GM10266 (cell line): ENCODE data around the gene PKDCC.

ENCODE experiments used
- DNase-seq: peaks from one replicate; pipeline ENCODE4 v3.0.0; 2012; ENCODE audit errors: extremely low spot score
- TF ChIP-seq, protein P1 (sequence below): IDR thresholded peaks from 2 replicates; pipeline ENCODE4 v1.5.1; 2012; ENCODE audit warnings: mild to moderate bottlenecking, low read depth; ENCODE audit not compliant: control insufficient read depth, insufficient read depth; ENCODE audit errors: missing control alignments

Gene PKDCC

DNA sequence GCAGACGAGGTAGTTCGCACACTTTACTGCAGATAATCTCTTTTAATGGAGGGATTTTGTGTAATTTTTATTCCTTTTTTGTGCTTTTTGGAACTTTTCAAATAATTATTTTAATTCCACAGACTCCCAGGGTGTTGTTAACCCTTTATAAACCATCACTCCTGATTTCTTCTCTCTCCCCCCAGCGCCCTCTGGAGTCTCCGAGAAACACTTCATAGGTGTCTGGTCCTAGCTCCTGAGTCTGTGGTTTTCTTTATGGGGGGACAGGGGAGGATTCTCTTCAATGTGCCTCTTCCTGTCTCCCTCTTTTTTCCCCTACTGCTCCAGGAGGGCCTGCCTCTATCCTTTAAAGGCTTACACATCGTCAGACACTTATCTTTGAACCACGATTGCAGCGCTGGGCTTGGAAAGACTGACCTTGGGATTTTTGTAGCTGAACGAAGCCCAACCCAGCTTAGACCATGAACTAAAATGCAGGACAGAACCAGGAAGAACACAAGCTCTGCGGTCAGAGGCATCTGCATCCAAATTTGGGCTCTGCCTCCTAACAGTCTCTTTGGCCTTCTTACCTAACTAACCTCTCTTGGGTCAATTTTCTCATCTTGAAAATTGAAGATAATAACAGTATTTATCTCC lies 7.1 kb upstream of the PKDCC start:
- TF ChIP-seq, protein P1, sequence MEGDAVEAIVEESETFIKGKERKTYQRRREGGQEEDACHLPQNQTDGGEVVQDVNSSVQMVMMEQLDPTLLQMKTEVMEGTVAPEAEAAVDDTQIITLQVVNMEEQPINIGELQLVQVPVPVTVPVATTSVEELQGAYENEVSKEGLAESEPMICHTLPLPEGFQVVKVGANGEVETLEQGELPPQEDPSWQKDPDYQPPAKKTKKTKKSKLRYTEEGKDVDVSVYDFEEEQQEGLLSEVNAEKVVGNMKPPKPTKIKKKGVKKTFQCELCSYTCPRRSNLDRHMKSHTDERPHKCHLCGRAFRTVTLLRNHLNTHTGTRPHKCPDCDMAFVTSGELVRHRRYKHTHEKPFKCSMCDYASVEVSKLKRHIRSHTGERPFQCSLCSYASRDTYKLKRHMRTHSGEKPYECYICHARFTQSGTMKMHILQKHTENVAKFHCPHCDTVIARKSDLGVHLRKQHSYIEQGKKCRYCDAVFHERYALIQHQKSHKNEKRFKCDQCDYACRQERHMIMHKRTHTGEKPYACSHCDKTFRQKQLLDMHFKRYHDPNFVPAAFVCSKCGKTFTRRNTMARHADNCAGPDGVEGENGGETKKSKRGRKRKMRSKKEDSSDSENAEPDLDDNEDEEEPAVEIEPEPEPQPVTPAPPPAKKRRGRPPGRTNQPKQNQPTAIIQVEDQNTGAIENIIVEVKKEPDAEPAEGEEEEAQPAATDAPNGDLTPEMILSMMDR, result peak; percentile 4
- no peak for DNase-seq

DNA sequence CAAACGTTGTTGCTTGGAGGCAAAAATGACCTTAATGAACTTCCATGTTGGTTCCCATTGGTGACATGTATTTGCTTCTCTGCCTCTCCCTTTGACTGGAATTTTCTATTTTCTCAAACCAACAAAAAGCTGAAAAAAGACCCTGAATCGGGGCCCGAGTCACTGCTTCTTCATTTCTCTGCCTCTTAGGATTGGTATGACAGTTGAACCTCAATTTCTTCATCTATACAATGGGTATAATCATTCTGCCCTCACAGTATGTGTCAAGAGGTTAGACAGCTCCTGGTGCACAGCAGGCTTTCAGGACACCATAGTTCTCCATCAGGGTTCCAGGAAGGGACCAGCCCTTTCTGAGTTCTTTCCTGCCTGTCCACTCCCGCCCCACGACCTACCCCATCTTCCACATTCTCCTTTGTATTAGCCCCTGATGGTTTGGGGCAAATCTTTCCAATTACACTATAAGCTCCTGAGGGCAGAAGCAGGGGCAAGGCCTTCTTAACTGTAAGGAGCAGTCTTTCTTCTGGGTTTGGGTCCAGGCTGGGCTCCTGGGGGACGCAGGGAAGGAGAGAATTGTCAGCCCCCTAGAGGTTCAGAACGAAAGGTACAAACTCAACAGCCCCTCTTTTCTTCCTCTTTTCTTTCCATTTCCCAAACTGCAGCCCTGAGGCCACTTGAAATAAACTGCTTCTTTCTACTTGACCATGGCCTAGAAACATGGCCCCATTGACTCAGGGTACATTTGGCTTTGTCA lies 6.3 kb upstream of the PKDCC start:
- TF ChIP-seq, protein P1, result no peak
- no peak for DNase-seq

DNA sequence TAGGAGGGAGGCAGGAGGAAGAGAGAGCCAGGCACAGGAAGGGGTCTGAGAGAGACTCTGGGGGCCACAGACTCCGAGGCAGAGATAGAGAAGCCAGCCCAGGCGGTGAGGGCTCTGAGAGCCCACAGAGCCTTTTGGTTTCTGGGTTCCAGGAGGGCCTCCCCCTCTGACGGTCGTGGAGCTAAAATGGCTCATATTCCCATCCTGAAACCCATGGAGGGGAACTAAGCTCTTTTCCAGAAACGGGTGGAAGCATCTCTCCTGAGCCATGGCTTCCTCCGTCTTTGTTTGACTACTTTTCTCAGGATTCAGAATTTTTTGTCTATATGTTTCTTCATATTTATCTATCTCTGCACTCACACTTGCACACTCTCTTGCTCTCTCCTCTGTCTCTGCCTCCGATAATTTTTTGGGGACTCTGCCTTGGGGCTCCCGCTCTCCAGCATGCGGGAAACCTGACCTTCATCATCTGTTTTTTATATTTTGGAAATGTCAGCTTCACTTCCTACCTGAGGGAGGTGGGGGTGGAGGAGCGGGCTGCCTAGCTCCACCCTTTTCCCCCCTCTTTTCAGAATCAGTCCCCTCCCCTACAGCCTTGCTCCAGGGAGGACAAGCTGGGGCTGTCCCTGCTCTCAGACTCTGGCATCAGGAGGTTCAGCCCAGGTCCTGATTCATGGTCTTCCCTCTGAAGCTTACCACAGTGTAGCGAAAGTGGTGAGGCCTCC lies 5.0 kb upstream of the PKDCC start:
- no peak for DNase-seq
- TF ChIP-seq, protein P1, result no peak

DNA sequence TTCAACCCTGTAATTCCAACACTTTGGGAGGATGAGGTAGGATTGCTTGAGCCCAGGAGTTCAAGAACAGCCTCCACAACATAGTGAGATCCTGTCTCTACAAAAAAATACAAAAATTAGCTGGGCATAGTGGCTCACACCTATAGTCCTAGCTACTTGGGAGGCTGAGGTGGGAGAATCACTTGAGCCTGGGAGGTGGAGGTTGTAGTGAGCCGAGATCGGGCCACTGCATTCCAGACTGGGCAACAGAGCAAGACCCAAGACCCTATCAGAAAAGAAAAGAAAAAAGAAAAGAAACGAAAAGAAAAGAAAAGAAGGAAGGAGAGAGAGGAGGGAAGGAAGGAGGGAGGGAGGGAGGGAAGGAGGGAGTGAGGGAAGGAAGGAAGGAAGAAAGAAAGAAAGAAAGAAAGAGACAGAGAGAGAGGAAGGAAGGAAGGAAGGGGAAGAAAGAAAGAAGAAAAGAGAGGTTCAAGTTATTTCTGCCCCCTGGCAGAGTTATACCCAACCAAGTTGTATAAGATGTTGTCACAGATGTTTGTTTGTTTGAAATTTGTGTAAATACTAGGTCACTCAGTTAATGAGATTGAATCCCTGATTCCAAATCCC lies 3.9 kb upstream of the PKDCC start:
- no peak for DNase-seq
- TF ChIP-seq, protein P1, result no peak

DNA sequence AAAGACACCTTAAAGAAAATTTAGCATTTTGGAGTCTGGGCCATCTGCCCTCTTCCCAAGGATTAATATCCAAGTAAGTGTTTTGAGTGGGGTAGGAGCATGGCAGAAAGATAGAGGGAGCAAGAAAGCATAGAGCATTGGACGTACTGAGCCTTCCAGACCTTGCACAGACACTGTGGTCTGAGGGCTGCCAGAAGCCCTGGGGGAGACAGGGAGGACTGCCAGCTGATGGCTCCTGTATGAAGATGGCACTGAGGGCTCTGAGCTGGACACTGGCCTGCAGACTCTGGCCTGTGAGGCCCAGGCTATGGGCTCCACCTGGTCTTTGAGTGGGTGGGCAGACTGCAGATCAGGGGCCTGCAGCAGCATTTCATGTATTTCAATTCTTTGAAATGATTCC lies 2.9 kb upstream of the PKDCC start:
- TF ChIP-seq, protein P1, result no peak
- DNase-seq, result no peak

DNA sequence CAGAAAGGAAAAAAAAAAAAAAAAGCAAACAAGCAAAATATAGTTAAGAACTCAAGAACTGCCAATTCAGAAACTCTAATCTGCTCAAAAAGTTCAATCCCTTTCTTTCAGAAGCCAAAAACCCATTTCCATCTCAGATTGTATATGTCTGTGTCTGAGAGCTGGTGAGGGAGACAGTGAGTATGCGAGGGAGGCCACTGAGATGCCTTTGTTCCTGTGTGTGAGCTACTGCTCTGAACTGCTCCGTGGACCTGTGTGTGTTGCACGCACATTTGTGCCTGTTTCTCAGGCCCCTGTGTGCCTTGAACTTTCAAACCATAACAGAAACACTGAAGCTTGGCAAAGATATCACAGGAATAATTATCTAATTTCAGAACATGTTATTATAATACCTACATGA lies 2.5 kb upstream of the PKDCC start:
- DNase-seq, result no peak
- TF ChIP-seq, protein P1, result no peak
